Panc1 (cell line): ENCODE data around the gene DRG1.

Experiments used
- CTCF ChIP-seq: fragments of 450-650 bp; IDR thresholded peaks from 2 replicates; pipeline ENCODE4 v1.5.1; 2017; ENCODE audit warnings: mild to moderate bottlenecking
- POLR2AphosphoS5 ChIP-seq: IDR thresholded peaks from 2 replicates; pipeline ENCODE4 v1.6.1; 2012; ENCODE audit warnings: mild to moderate bottlenecking, low read depth, low read length, moderate library complexity
- TCF7L2 ChIP-seq: IDR thresholded peaks from 2 replicates; pipeline ENCODE4 v1.6.1; 2011; ENCODE audit warnings: mild to moderate bottlenecking, low read depth, low read length, inconsistent platforms

GRCh38 chr22:31394326-31394725 lies 5.1 kb upstream of the DRG1 start:
- TF ChIP-seq TCF7L2: no peak
- no peak for TF ChIP-seq CTCF
- no peak for TF ChIP-seq POLR2AphosphoS5
